ENCODE measurements around the gene DBNDD2. TPM values are rescaled to one million over a fixed set of nuclear protein-coding genes. Genes with fewer than 3 reads are reported as not detected.

The DBNDD2 gene
- total and polyA plus RNA-seq, 2 experiments from 2014 or later = 25.8 to 62.5 TPM

DNA sequence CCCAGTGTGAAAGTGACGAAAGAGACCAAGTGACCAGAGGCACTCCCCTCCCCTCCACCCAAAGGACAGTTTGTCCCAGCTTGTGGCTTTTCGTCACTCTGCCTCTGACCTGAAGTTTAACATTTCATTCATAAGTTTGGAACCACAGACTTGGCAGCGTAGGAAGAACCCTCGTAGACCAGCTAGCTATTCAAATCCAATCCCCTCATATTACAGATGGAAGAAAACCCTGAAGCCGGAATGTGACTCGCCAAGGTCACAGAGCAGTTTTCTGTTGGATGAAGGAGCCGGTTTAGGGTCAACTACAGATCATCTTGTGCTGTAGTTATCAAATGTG lies 49.1 kb upstream of the DBNDD2 start:
- Mint-ChIP-seq H3K9me3 (no peaks in the 10 kb centered on the region), H3K27me3 (ENCODE audit: insufficient read depth, low read depth, poor library complexity) (peaks cover 7% of the 10 kb centered on the region), H3K4me1 (peaks cover 34% of the 10 kb centered on the region), H3K4me3 (no peak overlapping the region), H3K36me3 (ENCODE audit: low read depth) (no peaks in the 10 kb centered on the region), H3K27ac (no peak overlapping the region)
- peaks cover 7% of the 10 kb centered on the region for H3K79me2 ChIP-seq (replicated peaks; ENCODE audit: insufficient read depth)
- H2AFZ ChIP-seq = no peak overlapping the region
- H3K27me3 ChIP-seq (ENCODE audit: insufficient read depth) = no peaks in the 10 kb centered on the region
- H3K36me3 ChIP-seq (ENCODE audit: insufficient read depth) = no peaks in the 10 kb centered on the region
- H3K4me2 ChIP-seq = no peak overlapping the region
- H3K4me3 ChIP-seq = no peak overlapping the region
- H4K20me1 ChIP-seq (replicated peaks; ENCODE audit: insufficient read depth) = 0 out of 2 replicates have a peak, but pooled peaks cover 4% of the 10 kb centered on the region
- no peak for DNase-seq (ENCODE audit: low spot score)
- no peaks in the 10 kb centered on the region for H3F3A ChIP-seq (replicated peaks; ENCODE audit: low read depth)
- no peak overlapping the region for H3K27ac ChIP-seq (ENCODE audit: low read depth)
- no peaks in the 10 kb centered on the region for H3K9me2 ChIP-seq (ENCODE audit: insufficient read depth)
- peaks cover 15% of the 10 kb centered on the region for H3K4me1 ChIP-seq (ENCODE audit: insufficient read depth)
- TF ChIP-seq, protein P1, sequence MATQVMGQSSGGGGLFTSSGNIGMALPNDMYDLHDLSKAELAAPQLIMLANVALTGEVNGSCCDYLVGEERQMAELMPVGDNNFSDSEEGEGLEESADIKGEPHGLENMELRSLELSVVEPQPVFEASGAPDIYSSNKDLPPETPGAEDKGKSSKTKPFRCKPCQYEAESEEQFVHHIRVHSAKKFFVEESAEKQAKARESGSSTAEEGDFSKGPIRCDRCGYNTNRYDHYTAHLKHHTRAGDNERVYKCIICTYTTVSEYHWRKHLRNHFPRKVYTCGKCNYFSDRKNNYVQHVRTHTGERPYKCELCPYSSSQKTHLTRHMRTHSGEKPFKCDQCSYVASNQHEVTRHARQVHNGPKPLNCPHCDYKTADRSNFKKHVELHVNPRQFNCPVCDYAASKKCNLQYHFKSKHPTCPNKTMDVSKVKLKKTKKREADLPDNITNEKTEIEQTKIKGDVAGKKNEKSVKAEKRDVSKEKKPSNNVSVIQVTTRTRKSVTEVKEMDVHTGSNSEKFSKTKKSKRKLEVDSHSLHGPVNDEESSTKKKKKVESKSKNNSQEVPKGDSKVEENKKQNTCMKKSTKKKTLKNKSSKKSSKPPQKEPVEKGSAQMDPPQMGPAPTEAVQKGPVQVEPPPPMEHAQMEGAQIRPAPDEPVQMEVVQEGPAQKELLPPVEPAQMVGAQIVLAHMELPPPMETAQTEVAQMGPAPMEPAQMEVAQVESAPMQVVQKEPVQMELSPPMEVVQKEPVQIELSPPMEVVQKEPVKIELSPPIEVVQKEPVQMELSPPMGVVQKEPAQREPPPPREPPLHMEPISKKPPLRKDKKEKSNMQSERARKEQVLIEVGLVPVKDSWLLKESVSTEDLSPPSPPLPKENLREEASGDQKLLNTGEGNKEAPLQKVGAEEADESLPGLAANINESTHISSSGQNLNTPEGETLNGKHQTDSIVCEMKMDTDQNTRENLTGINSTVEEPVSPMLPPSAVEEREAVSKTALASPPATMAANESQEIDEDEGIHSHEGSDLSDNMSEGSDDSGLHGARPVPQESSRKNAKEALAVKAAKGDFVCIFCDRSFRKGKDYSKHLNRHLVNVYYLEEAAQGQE (IDR thresholded peaks at IDR 0.05; ENCODE audit: unreplicated experiment) = no peak
- TF ChIP-seq ZNF114 (CRISPR knock-in tag; IDR thresholded peaks at IDR 0.05) = no peak
- no peak for TF ChIP-seq POLR2AphosphoS5 (IDR thresholded peaks at IDR 0.05; ENCODE audit: low read depth)
- no peak for TF ChIP-seq EZH2phosphoT487 (IDR thresholded peaks at IDR 0.05; ENCODE audit: unreplicated experiment)
- TF ChIP-seq NANOG (IDR thresholded peaks at IDR 0.05; ENCODE audit: borderline replicate concordance) = no peak
- TF ChIP-seq EZH2 (IDR thresholded peaks at IDR 0.05; ENCODE audit: low read depth, unreplicated experiment) = no peak
- TF ChIP-seq ZNF331 (CRISPR knock-in tag; IDR thresholded peaks at IDR 0.05; ENCODE audit: low read depth) = no peak
- TF ChIP-seq, protein P2, sequence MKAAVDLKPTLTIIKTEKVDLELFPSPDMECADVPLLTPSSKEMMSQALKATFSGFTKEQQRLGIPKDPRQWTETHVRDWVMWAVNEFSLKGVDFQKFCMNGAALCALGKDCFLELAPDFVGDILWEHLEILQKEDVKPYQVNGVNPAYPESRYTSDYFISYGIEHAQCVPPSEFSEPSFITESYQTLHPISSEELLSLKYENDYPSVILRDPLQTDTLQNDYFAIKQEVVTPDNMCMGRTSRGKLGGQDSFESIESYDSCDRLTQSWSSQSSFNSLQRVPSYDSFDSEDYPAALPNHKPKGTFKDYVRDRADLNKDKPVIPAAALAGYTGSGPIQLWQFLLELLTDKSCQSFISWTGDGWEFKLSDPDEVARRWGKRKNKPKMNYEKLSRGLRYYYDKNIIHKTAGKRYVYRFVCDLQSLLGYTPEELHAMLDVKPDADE (IDR thresholded peaks at IDR 0.05) = no peak
- TF ChIP-seq, protein P3, sequence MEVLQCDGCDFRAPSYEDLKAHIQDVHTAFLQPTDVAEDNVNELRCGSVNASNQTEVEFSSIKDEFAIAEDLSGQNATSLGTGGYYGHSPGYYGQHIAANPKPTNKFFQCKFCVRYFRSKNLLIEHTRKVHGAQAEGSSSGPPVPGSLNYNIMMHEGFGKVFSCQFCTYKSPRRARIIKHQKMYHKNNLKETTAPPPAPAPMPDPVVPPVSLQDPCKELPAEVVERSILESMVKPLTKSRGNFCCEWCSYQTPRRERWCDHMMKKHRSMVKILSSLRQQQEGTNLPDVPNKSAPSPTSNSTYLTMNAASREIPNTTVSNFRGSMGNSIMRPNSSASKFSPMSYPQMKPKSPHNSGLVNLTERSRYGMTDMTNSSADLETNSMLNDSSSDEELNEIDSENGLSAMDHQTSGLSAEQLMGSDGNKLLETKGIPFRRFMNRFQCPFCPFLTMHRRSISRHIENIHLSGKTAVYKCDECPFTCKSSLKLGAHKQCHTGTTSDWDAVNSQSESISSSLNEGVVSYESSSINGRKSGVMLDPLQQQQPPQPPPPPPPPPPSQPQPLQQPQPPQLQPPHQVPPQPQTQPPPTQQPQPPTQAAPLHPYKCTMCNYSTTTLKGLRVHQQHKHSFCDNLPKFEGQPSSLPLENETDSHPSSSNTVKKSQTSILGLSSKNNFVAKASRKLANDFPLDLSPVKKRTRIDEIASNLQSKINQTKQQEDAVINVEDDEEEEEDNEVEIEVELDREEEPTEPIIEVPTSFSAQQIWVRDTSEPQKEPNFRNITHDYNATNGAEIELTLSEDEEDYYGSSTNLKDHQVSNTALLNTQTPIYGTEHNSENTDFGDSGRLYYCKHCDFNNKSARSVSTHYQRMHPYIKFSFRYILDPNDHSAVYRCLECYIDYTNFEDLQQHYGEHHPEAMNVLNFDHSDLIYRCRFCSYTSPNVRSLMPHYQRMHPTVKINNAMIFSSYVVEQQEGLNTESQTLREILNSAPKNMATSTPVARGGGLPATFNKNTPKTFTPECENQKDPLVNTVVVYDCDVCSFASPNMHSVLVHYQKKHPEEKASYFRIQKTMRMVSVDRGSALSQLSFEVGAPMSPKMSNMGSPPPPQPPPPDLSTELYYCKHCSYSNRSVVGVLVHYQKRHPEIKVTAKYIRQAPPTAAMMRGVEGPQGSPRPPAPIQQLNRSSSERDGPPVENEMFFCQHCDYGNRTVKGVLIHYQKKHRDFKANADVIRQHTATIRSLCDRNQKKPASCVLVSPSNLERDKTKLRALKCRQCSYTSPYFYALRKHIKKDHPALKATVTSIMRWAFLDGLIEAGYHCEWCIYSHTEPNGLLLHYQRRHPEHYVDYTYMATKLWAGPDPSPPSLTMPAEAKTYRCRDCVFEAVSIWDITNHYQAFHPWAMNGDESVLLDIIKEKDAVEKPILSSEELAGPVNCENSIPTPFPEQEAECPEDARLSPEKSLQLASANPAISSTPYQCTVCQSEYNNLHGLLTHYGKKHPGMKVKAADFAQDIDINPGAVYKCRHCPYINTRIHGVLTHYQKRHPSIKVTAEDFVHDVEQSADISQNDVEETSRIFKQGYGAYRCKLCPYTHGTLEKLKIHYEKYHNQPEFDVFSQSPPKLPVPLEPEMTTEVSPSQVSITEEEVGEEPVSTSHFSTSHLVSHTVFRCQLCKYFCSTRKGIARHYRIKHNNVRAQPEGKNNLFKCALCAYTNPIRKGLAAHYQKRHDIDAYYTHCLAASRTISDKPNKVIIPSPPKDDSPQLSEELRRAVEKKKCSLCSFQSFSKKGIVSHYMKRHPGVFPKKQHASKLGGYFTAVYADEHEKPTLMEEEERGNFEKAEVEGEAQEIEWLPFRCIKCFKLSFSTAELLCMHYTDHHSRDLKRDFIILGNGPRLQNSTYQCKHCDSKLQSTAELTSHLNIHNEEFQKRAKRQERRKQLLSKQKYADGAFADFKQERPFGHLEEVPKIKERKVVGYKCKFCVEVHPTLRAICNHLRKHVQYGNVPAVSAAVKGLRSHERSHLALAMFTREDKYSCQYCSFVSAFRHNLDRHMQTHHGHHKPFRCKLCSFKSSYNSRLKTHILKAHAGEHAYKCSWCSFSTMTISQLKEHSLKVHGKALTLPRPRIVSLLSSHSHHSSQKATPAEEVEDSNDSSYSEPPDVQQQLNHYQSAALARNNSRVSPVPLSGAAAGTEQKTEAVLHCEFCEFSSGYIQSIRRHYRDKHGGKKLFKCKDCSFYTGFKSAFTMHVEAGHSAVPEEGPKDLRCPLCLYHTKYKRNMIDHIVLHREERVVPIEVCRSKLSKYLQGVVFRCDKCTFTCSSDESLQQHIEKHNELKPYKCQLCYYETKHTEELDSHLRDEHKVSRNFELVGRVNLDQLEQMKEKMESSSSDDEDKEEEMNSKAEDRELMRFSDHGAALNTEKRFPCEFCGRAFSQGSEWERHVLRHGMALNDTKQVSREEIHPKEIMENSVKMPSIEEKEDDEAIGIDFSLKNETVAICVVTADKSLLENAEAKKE (CRISPR knock-in tag; IDR thresholded peaks at IDR 0.05) = no peak
- TF ChIP-seq JUNB (IDR thresholded peaks at IDR 0.05; ENCODE audit: unreplicated experiment) = no peak
- no peak for TF ChIP-seq CREB1 (CRISPR knock-in tag; IDR thresholded peaks at IDR 0.05; ENCODE audit: low read depth)
- no peak for TF ChIP-seq STAT1 (IDR thresholded peaks at IDR 0.05; ENCODE audit: unreplicated experiment)
- no peak for TF ChIP-seq CTCF (conservative IDR thresholded peaks at IDR 0.05; ENCODE audit: low read depth in 2 of 2)
- no peak for ATAC-seq

All from GM23338 (cell line).